OCI-M2 (cell line): ENCODE data around the gene ZCCHC4.

Experiments used
- DNase-seq: peaks from one replicate; lab custom pipeline; 2025; ENCODE audit not compliant: unreplicated experiment; lab: John Stamatoyannopoulos, UW

Gene ZCCHC4

GRCh38 chr4:25376754-25377571 lies 64.4 kb downstream of the ZCCHC4 start, which contains the start of gene ANAPC4:
Gene ANAPC4, plus strand, starts transcription at chr4:25377263. Its CDS starts 165 bp downstream, at chr4:25377428.
- peak; percentile 36 for DNase-seq

DNA sequence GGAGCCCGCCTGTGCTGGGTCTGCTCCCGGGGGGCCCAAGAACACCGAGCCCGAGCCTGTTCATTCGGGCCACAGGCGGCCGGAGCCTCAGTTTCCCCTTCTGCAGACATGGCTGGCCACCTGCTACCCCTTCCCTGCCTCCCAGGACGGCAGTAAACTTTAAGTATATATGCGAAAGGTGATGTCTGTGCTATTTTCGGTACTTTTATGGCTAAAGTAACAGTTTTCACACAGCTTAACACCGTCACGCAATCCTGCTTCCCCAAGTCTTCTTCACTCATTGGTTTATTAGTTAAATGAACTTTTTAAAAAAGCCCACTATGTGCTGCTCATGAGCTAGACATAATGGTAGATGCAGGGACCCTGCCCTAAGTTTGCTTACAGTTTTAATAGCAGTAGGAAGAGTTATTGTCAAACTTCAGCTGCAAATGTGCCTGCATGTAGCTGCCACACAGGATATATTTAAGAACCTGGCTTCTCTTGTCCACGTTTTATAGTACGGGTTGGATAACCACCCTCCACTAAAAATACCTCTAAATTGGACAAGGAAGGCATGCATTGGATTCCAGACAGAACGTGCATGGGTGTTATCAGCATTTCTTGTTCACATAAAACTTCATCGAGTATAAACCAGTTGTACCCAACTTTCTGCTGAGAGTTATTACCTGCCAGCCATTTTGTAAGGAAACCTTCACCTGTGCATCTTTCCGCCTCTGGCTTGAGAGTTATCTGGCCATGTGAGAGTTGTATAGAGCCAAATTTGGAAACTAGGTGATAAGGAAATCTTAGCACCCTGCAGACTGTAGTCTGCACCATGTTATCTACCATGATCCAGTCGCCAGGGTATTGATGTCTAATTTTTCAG lies 65.2 kb downstream of the ZCCHC4 start:
- no peak for DNase-seq

DNA sequence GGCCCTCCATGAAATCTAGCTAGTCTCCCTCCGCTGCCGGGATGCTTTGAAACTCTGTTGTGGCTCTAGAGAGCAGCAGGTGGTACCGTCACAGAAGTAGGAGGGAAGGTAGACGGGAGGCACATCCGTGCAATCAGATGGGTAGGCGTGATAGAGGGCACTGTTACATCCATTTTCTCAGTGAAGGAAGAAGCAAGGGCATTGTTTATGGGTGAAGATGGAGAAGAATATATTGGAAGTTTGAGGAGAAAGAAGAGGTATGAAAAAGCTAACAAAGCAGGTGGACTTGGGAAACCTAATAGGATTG lies 65.8 kb downstream of the ZCCHC4 start:
- DNase-seq: no peak

DNA sequence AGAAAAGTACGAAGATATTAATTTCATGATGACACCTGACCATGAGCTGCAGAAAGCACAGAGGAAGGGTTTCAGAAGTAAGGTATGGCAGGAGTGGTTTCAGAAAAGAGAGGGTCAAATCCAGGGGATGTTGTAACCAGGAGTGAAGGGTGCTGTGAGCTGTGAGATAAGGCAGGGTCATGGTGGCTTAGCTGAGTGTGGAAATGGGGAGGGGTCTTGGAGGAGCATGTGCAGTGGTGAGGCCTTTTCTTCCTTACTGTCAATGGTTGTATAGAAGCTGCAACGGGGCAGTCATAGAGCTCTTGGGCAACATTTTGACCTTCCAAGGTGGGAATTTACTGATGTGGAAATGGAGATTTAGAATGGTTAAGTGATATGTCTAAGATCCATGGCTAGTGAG lies 67.0 kb downstream of the ZCCHC4 start:
- no peak for DNase-seq

GRCh38 chr4:25383647-25384046 lies 71.1 kb downstream of the ZCCHC4 start:
- no peak for DNase-seq

DNA sequence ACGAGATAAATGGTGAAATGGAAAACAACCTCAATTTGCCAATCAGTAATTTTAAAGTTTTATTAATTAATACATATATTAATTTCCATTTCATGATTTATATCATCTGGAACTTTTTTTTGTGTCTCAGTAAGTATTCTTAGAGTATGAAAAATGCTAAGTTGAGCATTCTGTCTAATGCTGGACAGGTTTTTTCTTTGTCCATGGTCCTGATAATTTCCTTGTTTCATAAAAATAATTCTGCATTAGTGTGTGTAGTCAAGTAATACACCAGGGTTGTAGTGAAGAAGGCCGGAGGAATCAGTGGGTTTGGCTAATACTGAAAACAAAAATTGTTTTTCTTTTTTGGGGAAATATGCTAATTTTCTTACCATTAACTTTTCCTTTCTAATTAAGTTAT lies 74.4 kb downstream of the ZCCHC4 start:
- no peak for DNase-seq

DNA sequence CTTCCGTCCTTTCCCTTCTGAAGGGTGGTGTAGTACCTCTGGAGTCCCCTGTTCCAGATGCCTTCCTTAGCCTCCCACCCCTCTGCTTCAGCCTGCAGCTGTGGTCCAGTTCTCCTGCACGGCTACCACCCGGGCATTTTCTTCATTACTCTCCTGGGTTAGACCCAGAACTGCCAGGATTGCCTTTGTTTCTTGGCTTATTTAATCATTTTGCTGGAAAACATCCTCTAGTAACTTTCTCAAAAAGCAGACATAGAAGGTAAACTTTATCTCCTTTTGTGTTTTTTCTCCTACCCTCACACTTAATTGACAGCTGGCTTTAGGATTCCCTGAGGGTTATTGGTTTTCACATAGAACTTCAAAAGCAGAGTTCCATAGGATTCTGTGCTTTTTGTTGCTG lies 84.7 kb downstream of the ZCCHC4 start:
- no peak for DNase-seq

GRCh38 chr4:25399510-25399909 lies 86.9 kb downstream of the ZCCHC4 start:
- no peak for DNase-seq

DNA sequence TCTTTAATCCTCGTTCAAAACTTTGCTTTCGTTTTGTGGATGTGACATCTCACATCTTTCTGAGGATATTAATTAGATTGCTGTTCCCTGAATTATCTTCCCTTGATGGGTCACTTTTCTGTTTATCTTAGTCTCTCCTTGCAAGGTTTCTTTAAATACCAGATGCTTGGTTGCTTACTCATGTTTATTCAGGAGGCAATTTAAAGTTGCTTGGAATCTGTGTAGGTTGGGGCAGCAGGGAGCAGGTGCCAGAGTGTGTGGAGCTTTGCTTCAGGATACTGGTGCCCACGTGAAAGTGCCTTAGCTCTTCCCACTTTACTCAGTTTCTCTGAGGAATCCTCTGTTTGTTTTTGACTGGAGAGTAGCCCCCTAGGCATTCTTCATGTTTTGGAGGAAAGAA lies 88.5 kb downstream of the ZCCHC4 start:
- DNase-seq: no peak

- no peak for DNase-seq
Measured at GRCh38 chr4:25402521-25402920, 89.9 kb downstream of the ZCCHC4 start.

DNA sequence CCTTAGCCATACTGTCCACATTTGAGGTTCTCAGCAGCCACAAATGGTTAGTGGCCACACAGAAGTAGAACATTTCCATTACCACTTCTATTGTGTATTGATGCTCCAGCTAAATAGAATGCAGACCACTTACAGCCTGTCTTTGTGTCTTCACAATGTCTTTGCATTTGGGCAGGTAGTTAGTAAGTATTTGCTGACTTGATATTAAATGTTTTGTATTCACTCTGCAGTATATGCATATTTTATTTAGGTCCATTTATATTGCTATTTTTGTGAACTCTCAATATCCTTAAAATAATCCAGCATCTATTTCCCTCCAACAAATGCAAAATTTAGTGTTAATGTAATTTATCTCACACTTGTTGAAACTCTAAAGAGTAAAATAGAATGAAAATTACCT lies 91.1 kb downstream of the ZCCHC4 start:
- DNase-seq: no peak

DNA sequence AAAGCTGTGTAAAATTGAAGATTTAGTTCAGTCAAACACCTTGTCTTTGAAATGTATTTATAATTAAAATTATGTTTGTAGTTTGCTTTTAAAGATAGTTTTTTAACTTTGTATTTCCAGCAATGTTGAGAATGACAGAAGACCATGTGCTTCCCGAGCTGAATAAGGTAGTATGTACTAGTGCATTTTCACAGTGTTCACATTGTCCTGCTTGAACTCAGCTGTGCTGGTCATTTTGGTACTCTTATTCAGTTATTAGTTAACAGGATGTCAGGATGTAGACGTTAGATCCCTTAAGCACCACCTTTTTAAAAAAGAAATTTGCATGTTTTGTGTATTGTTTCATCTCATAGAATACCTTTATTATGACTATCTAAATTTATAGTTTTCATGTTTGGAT lies 92.9 kb downstream of the ZCCHC4 start:
- DNase-seq: no peak

DNA sequence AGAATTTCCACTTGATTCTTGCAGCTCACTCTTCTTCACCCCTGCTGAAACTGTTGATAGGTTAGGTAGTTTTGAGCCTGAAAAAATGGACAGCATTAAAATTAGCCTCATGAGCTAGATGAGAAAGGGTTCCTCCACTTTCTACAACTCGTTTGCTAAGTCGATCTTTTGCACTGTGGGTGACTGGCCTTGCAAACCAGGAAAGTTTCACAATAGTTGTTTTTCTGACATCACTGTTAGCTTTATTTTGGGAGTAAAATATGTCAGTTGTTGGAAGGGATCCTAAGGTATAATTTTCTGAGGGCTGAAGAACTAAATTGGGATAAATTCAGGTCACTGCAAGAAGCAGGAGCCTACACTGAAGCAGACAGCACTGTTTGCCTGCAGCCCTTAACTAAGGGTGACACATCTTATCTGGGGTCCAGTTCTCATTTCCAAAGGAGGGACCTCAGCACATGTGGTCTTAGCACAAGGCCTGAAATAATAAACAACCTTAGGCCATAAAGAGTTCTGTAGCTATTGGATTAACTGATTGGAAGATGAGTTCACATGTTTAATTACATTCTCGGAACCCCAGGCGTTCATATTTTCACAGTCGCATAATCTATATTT lies 93.6 kb downstream of the ZCCHC4 start:
- no peak for DNase-seq

- DNase-seq: no peak
Measured at GRCh38 chr4:25410820-25411529, 98.4 kb downstream of the ZCCHC4 start.

DNA sequence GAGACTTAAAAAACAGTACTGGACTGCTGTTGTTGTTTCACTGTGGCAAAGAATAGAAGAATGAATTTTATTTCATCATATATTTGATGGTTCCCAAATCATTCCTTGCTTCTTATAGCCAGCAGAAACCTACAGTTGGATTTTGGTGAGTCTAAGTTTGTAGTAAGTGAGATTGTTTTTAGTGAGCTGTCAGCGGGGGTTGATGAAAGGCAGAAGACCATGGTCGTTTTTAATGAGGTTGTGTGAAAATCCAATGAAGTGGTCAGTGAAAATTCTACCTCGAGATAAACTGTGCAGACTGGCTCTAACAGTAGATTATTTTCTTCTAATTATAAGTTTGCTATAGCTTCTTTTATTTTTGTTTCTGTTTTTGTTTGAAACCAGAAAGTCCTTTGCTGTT lies 100.7 kb downstream of the ZCCHC4 start:
- no peak for DNase-seq

DNA sequence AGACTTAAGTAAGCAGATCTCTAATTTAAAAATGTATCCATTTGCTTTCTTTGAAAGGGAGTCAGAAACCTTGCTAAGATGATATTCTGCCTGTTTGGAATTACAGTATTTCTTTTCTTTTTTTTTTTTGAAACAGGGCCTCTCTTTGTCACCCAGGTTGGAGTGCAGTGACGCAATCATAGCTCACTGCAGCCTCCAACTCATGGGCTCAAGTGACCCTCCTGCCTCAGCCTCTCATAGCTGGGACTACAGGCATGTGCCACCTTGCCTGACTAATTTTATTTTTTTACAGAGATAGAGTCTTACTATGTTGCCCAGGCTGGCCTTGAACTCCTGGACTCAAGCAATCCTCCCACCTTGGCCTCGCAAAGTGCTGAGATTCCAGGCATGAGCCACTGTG lies 104.4 kb downstream of the ZCCHC4 start:
- no peak for DNase-seq
